Activated T-helper 9 cell treated with anti-CD3 and anti-CD28 coated beads, Interleukin-2, amount 50 U/mL, for 16 hours (primary cell): ENCODE data around the gene FSIP1.

Source experiments
- DNase-seq: peaks from one replicate; pipeline ENCODE4 v3.0.0-alpha.2; 2020; ENCODE audit warnings: low read depth

Gene FSIP1

DNA sequence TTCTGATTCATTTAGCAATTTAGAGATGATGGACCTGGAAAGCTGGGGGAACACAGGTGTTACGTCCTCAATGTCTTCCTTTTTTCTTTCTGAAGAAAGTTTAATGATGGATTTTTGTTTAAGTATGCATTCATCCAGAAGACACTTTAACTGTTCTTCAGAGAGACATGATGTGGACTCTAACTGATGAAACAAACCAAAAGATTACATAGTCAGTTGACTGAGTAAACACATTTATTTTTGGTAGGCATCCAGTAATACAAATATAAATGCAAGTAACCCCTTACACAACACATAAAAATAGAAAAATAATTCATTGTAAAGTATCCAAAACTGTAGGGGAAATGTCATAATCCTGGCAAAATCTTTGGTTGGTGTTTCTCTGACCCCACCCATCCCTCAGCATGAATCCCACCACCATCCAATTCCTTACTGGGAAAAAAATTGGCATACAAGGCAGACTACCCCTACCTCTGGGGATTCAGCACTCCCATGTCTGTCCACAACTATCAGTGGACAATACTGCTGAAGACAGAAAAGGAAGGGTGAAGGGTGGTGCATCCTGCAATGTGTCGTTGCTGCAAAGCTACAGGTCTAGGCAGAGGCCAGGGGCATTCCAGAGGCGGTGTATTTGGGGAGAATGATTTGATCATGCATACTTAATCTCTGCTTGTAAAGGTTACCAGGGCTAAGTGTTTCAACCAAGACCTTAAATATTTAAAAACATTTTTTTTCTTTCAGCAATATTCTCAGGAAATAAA lies 164.4 kb downstream of the FSIP1 start:
- DNase-seq, result no peak

DNA sequence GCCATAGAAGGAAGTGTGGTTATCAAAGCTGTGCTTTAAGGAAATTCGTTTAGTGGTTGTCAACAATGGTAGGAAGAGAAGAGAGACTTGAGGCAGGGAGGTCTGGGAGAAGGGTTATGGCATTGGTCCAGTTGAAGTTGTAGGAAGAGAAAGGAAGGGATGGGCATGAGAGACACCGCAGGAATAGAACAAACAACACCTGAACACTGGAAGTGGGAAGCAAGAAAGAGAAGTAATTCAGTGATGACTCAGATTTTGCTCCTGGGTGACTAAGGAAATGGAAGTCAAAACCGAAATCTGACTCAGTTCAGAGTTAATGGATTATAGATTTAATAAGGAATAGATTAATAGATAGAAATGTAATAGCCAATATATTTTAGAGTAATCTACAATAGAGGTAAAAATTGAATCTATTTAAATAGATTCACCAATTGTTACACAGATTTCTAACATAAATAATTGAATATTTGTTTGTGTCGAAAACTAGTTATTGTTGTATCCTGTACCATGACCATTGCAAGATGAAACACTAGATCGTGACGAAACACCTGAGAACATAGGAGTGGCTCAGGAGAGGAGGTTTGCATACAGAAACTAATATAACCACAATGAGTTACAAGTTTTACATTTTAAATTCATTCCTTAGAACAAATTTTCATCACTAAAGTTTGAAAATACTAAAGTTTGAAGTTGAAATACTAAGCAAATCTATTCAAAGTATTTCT lies 165.7 kb downstream of the FSIP1 start:
- DNase-seq, result no peak

- no peak for DNase-seq
Observed at GRCh38 chr15:39613861-39614260, 168.8 kb downstream of the FSIP1 start.

DNA sequence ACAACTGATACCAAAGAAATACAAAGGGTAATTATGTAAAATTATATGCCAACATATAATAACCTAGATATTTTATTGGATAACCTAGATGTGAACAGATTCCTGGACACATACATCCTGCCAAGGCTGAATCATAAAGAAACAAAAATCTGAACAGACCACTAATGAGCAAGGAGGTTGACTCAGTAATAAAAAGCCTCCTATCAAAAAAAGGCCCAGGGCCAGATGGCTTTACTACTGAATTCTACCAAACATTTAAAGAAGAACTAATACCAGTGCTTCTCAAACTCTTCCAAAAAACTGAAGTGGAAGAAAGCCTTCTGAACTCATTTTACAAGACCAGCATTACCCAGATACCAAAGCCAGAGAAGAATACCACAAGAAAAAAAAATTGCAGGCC lies 169.4 kb downstream of the FSIP1 start:
- DNase-seq, result no peak

DNA sequence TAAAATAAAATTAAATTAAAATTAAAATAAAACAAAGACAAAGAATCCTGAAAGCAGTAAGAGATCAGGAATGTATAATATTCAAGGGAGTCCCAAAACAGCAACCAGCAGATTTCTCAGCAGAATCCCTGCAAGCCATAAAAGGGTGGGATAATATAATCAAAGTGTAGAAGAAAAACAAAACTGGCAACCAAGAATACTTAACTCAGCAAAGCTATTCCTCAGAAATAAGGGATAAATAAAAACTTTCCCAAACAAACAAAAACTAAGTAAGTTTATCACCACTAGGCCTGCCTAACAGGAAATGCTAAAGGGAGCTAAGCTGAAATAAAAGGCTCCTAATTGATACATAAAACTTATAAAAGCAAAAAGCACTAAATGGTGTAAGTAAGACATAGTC lies 172.0 kb downstream of the FSIP1 start:
- no peak for DNase-seq

DNA sequence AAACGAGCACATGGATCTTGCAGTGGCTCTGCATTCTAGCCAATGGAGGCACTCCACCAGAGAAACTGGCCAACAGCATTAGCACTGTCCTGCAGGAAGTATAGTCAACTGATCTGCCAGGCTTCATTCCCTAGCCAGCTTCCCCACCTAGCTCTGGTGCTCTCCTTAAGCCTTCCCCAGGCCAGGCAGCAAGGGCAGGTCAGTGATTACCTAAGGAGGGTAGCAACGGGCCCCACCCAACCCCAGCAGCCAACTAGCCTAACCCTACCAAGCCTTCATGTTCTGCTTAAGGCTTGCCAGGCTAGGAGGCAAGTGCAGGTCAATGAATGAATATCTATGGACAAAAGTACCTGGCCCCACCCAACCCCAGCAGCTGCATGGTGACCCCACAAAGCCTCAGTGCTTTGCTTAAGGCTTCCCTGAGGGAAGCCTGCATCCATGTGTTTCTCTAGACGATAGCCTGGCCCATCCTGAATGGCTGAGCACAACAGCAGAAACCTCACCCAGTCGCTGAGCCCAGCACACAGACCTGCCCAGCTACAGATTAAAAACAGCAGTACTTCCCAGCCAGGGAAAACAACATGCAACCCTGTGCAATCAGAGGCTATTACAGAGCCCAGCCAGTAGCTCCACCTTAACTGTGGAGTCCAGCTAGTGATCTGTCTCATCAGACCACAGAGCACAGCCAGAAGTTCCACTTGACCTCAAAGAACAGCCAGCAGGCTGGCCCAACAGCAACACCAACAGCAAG lies 173.3 kb downstream of the FSIP1 start:
- no peak for DNase-seq

- DNase-seq, result no peak
Observed at GRCh38 chr15:39608185-39609139, 174.2 kb downstream of the FSIP1 start.

DNA sequence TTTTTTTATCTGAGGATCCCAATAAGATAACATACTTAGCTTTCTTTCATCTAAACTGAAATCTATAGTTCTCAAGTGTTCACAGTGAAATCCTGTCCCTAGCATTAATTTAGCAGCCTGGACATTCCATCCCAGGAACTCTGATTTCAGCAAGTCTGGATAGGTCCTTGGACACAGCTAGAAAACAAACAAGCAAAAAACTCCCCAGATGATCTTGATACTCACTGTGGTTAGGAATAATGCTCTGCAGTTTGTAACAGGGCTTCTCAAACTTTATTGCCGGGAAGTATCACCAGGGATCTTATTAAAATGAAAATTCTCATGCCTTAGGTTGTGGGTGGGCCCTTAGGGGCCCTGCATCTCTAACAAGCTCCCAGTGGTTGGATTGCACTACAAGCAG lies 177.5 kb downstream of the FSIP1 start:
- no peak for DNase-seq

- no peak for DNase-seq
Observed at GRCh38 chr15:39602143-39602542, 180.5 kb downstream of the FSIP1 start.

- DNase-seq, result no peak
Observed at GRCh38 chr15:39599871-39600270, 182.8 kb downstream of the FSIP1 start.

GRCh38 chr15:39598958-39599845 lies 183.4 kb downstream of the FSIP1 start:
- no peak for DNase-seq

GRCh38 chr15:39598186-39598850 lies 184.3 kb downstream of the FSIP1 start:
- no peak for DNase-seq

GRCh38 chr15:39597751-39598185 lies 184.9 kb downstream of the FSIP1 start:
- no peak for DNase-seq

DNA sequence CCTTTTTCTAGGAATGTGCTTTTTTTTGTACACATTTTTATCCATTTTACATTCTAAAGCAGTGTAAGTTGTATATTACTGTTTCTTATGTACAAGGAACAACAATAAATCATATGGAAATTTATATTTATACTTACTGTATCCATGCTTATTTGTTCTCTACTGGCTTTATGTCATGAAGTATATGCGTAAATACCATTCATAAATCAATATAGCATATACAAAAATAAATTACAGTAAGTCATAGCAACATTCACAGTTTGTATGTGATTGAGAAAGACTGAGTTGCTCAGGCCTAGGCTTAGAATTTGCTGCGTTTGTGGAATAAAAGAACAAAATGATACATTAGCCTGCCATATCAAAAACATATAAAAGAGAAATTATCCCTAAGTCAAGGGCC lies 185.3 kb downstream of the FSIP1 start:
- no peak for DNase-seq

- DNase-seq, result no peak
Observed at GRCh38 chr15:39596358-39597051, 186.1 kb downstream of the FSIP1 start.

GRCh38 chr15:39595338-39596221 lies 187.1 kb downstream of the FSIP1 start:
- no peak for DNase-seq

DNA sequence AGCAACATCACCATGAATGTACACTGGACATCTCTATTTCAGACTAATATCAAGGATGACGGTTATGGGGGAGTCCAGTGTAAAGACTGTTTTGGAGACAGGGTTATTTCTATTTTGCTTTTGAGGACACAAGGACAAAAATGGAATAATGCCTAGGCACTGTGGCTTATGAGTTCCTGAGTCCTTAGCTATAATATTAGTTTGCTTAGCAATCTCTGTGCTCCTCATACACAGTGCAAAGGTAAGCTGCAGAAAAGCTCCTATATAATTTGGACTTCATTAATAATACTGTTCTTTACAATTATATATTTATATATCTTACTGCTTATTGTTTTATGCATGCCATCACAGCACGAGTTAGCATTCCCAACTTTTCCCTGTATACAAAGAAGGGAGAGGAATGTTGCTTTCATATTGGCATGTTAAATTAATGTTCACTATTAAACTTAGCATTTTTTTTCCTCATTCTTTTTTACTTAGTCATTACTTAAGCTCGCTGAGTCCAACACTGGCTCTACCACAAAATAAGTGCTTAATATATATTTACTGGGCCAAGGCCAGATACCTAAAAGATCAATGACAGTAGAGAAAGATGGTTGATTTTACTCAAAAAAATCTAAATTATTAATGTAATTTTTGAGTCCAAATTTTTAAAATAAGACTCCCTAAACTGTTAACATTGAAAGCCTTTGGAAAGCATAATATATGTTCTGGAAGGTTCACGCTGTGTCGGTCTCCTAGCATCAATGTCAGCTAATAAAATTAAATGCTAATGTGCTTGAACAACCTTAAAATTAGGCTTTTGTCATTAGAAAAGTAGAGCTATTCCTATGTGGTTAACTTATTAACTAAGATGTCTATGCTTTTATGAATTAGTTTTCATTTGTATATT lies 187.9 kb downstream of the FSIP1 start:
- no peak for DNase-seq
